Panc1 (cell line): Measurements from ENCODE around the gene PTGIS.

ENCODE experiments used
- CTCF ChIP-seq: fragments of 450-650 bp; IDR thresholded peaks from 2 replicates; pipeline ENCODE4 v1.5.1; 2017; ENCODE audit warnings: mild to moderate bottlenecking
- POLR2AphosphoS5 ChIP-seq: IDR thresholded peaks from 2 replicates; pipeline ENCODE4 v1.6.1; 2012; ENCODE audit warnings: mild to moderate bottlenecking, low read depth, low read length, moderate library complexity

GRCh38 chr20:49460131-49460530 lies 107.8 kb downstream of the PTGIS start:
- TF ChIP-seq POLR2AphosphoS5 (no peak), CTCF (no peak)
